A673 (cell line): ENCODE measurements around the gene RASL11A.

Experiments used
- EZH2 ChIP-seq: fragments of 200-600 bp; sonication (generic); IDR thresholded peaks from 2 replicates; pipeline ENCODE4 v1.6.1; 2017; ENCODE audit warnings: borderline replicate concordance, low read depth, mild to moderate bottlenecking, mixed read lengths, antibody characterized with exemption, low read length; ENCODE audit not compliant: poor library complexity, severe bottlenecking
- TF ChIP-seq, protein P1 (sequence below): fragments of 300-800, 200-600 bp; sonication (generic); conservative IDR thresholded peaks from 2 replicates; pipeline ENCODE4 v1.5.1; 2017; ENCODE audit warnings: low read depth, mild to moderate bottlenecking, antibody characterized with exemption, low read length, moderate library complexity, mixed read lengths

- TF ChIP-seq, protein P1, sequence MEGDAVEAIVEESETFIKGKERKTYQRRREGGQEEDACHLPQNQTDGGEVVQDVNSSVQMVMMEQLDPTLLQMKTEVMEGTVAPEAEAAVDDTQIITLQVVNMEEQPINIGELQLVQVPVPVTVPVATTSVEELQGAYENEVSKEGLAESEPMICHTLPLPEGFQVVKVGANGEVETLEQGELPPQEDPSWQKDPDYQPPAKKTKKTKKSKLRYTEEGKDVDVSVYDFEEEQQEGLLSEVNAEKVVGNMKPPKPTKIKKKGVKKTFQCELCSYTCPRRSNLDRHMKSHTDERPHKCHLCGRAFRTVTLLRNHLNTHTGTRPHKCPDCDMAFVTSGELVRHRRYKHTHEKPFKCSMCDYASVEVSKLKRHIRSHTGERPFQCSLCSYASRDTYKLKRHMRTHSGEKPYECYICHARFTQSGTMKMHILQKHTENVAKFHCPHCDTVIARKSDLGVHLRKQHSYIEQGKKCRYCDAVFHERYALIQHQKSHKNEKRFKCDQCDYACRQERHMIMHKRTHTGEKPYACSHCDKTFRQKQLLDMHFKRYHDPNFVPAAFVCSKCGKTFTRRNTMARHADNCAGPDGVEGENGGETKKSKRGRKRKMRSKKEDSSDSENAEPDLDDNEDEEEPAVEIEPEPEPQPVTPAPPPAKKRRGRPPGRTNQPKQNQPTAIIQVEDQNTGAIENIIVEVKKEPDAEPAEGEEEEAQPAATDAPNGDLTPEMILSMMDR: no peak
- TF ChIP-seq EZH2: no peak
These were observed 19.2 kb upstream of the RASL11A start, which contains the start of gene RPL21 for GRCh38 chr13:27251166-27252091.
